ENCODE data around the gene FBXL3.
A peak's percentile ranks its signal among the peaks of the same experiment; 100 is the strongest.

FBXL3 gene

GRCh38 chr13:77000475-77000874, 26.5 kb downstream of the FBXL3 start:
- TF ChIP-seq CTCF (IDR thresholded peaks at IDR 0.05; ENCODE audit: poor library complexity, severe bottlenecking): no peak

GRCh38 chr13:76994281-76994680, 32.7 kb downstream of the FBXL3 start:
- H3K36me3 ChIP-seq (ENCODE audit: low read depth): peaks cover 49% of the 10 kb centered on the region
- DNase-seq (ENCODE audit: low spot score): no peak
- peak overlapping the region; percentile 32 for H3K27ac ChIP-seq (ENCODE audit: poor library complexity, severe bottlenecking)
- ATAC-seq (ENCODE audit: low read depth): peak; percentile 41; the same call in 1 of the 3 replicates
- no peaks in the 10 kb centered on the region for H3K27me3 ChIP-seq (ENCODE audit: insufficient read depth, poor library complexity, severe bottlenecking)
- TF ChIP-seq CTCF (IDR thresholded peaks at IDR 0.05; ENCODE audit: poor library complexity, severe bottlenecking): no peak
- H3K4me3 ChIP-seq (ENCODE audit: severe bottlenecking): no peak overlapping the region
- no peaks in the 10 kb centered on the region for H3K9me3 ChIP-seq (ENCODE audit: severe bottlenecking)
- peaks cover 18% of the 10 kb centered on the region for H3K4me1 ChIP-seq (ENCODE audit: insufficient read depth, poor library complexity, severe bottlenecking)

More at GRCh38 chr13:77000475-77000874, 26.5 kb downstream of the FBXL3 start:
- no peak overlapping the region for H3K27ac ChIP-seq (ENCODE audit: poor library complexity, severe bottlenecking)
- no peaks in the 10 kb centered on the region for H3K4me1 ChIP-seq (ENCODE audit: insufficient read depth, poor library complexity, severe bottlenecking)
- H3K36me3 ChIP-seq (ENCODE audit: low read depth): peaks cover 74% of the 10 kb centered on the region
- no peak overlapping the region for H3K4me3 ChIP-seq (ENCODE audit: severe bottlenecking)
- H3K9me3 ChIP-seq (ENCODE audit: severe bottlenecking): no peaks in the 10 kb centered on the region
- no peaks in the 10 kb centered on the region for H3K27me3 ChIP-seq (ENCODE audit: insufficient read depth, poor library complexity, severe bottlenecking)
- ATAC-seq (ENCODE audit: low read depth) (no peak), DNase-seq (ENCODE audit: low spot score) (no peak)

GRCh38 chr13:76993473-76993872, 33.5 kb downstream of the FBXL3 start:
- Histone ChIP-seq H3K4me1 (ENCODE audit: insufficient read depth, poor library complexity, severe bottlenecking) (peaks cover 18% of the 10 kb centered on the region), H3K9me3 (ENCODE audit: severe bottlenecking) (no peaks in the 10 kb centered on the region), H3K36me3 (ENCODE audit: low read depth) (peaks cover 42% of the 10 kb centered on the region), H3K27ac (ENCODE audit: poor library complexity, severe bottlenecking) (peak overlapping the region; percentile 32), H3K27me3 (ENCODE audit: insufficient read depth, poor library complexity, severe bottlenecking) (no peaks in the 10 kb centered on the region), H3K4me3 (ENCODE audit: severe bottlenecking) (no peak overlapping the region)
- ATAC-seq (ENCODE audit: low read depth) (no peak), DNase-seq (ENCODE audit: low spot score) (no peak)
- TF ChIP-seq CTCF (IDR thresholded peaks at IDR 0.05; ENCODE audit: poor library complexity, severe bottlenecking): no peak

- DNase-seq (ENCODE audit: low spot score): no peak
- H3K27ac ChIP-seq (ENCODE audit: poor library complexity, severe bottlenecking): peak overlapping the region; percentile 38
- no peak for ATAC-seq (ENCODE audit: low read depth)
- no peak for TF ChIP-seq CTCF (IDR thresholded peaks at IDR 0.05; ENCODE audit: poor library complexity, severe bottlenecking)
- no peaks in the 10 kb centered on the region for H3K27me3 ChIP-seq (ENCODE audit: insufficient read depth, poor library complexity, severe bottlenecking)
- H3K4me1 ChIP-seq (ENCODE audit: insufficient read depth, poor library complexity, severe bottlenecking): peaks cover 18% of the 10 kb centered on the region
- H3K36me3 ChIP-seq (ENCODE audit: low read depth): peaks cover 38% of the 10 kb centered on the region
- H3K4me3 ChIP-seq (ENCODE audit: severe bottlenecking): peak overlapping the region; percentile 56
- H3K9me3 ChIP-seq (ENCODE audit: severe bottlenecking): no peaks in the 10 kb centered on the region
Measured at GRCh38 chr13:76993021-76993420, 33.9 kb downstream of the FBXL3 start.

- H3K9me3 ChIP-seq (ENCODE audit: severe bottlenecking): no peaks in the 10 kb centered on the region
- peak overlapping the region; percentile 56 for H3K4me3 ChIP-seq (ENCODE audit: severe bottlenecking)
- no peaks in the 10 kb centered on the region for H3K27me3 ChIP-seq (ENCODE audit: insufficient read depth, poor library complexity, severe bottlenecking)
- no peak for TF ChIP-seq CTCF (IDR thresholded peaks at IDR 0.05; ENCODE audit: poor library complexity, severe bottlenecking)
- peaks cover 18% of the 10 kb centered on the region for H3K4me1 ChIP-seq (ENCODE audit: insufficient read depth, poor library complexity, severe bottlenecking)
- ATAC-seq (ENCODE audit: low read depth) (peak; percentile 4; the same call in 1 of the 3 replicates), DNase-seq (ENCODE audit: low spot score) (no peak)
- H3K36me3 ChIP-seq (ENCODE audit: low read depth): peaks cover 34% of the 10 kb centered on the region
- peak overlapping the region; percentile 38 for H3K27ac ChIP-seq (ENCODE audit: poor library complexity, severe bottlenecking)
Measured at GRCh38 chr13:76992548-76993001, 34.4 kb downstream of the FBXL3 start.
